Measurements from ENCODE around the gene RASGRF1. TPM values are rescaled to one million over a fixed set of nuclear protein-coding genes. Genes with fewer than 3 reads are reported as not detected.
"Not testable (repeated sequence)": the region's sequence is repeated elsewhere in the genome, so short reads cannot be mapped to it uniquely, and the experiment has no call there.

RASGRF1 gene
- total RNA-seq, 2 experiments from 2014 or later = not detected

- DNase-seq = no peak
- Mint-ChIP-seq H3K36me3 (ENCODE audit: low read depth) (no peaks in the 10 kb centered on the region), H3K27me3 (ENCODE audit: low read depth) (no peaks in the 10 kb centered on the region), H3K4me1 (ENCODE audit: low read depth) (no peaks in the 10 kb centered on the region), H3K27ac (no peak overlapping the region), H3K9me3 (no peaks in the 10 kb centered on the region), H3K4me3 (no peak overlapping the region)
- CTCF ChIA-PET = no interaction called here
- intact Hi-C loops (cut with micrococcal nuclease) = no loop called here
These were observed 159.8 kb downstream of the RASGRF1 start for GRCh38 chr15:78930577-78931388.

- no peaks in the 10 kb centered on the region for H3K27me3 Mint-ChIP-seq (ENCODE audit: low read depth)
- intact Hi-C loops (cut with micrococcal nuclease) = no loop called here
- no peaks in the 10 kb centered on the region for H3K36me3 Mint-ChIP-seq (ENCODE audit: low read depth)
- H3K4me1 Mint-ChIP-seq (ENCODE audit: low read depth) = no peaks in the 10 kb centered on the region
- CTCF ChIA-PET = no interaction called here
- no peak overlapping the region for H3K4me3 Mint-ChIP-seq
- DNase-seq = no peak
- no peak overlapping the region for H3K27ac Mint-ChIP-seq
- no peaks in the 10 kb centered on the region for H3K9me3 Mint-ChIP-seq
These were observed 160.9 kb downstream of the RASGRF1 start for GRCh38 chr15:78929536-78930264.

GRCh38 chr15:78928616-78929093, 161.9 kb downstream of the RASGRF1 start:
- intact Hi-C loops (cut with micrococcal nuclease) = no loop called here
- no peak overlapping the region for H3K27ac Mint-ChIP-seq
- H3K27me3 Mint-ChIP-seq (ENCODE audit: low read depth) = no peaks in the 10 kb centered on the region
- CTCF ChIA-PET = interaction anchor here (0.5 to 0.6 kb wide), 2 partner anchors 27 to 615 kb away, joined by 3 read pairs; no protein-coding TSS in a partner anchor
- no peak for DNase-seq
- H3K9me3 Mint-ChIP-seq = no peaks in the 10 kb centered on the region
- no peaks in the 10 kb centered on the region for H3K4me1 Mint-ChIP-seq (ENCODE audit: low read depth)
- no peaks in the 10 kb centered on the region for H3K36me3 Mint-ChIP-seq (ENCODE audit: low read depth)
- H3K4me3 Mint-ChIP-seq = no peak overlapping the region

GRCh38 chr15:78928176-78928575, 162.4 kb downstream of the RASGRF1 start:
- H3K27me3 Mint-ChIP-seq (ENCODE audit: low read depth); H3K4me1 Mint-ChIP-seq (ENCODE audit: low read depth); H3K9me3 Mint-ChIP-seq; DNase-seq; H3K36me3 Mint-ChIP-seq (ENCODE audit: low read depth); intact Hi-C loops (cut with micrococcal nuclease); H3K4me3 Mint-ChIP-seq; H3K27ac Mint-ChIP-seq: not testable (repeated sequence)
- CTCF ChIA-PET = interaction anchor here (0.6 kb wide), 1 partner anchor 615 kb away, joined by 3 read pairs; no protein-coding TSS in a partner anchor

GRCh38 chr15:78927077-78927790, 163.3 kb downstream of the RASGRF1 start:
- no peaks in the 10 kb centered on the region for H3K9me3 Mint-ChIP-seq
- no peaks in the 10 kb centered on the region for H3K27me3 Mint-ChIP-seq (ENCODE audit: low read depth)
- no peak for DNase-seq
- no peak overlapping the region for H3K4me3 Mint-ChIP-seq
- H3K4me1 Mint-ChIP-seq (ENCODE audit: low read depth) = no peaks in the 10 kb centered on the region
- H3K27ac Mint-ChIP-seq = peak overlapping the region; percentile 6
- intact Hi-C loops (cut with micrococcal nuclease) = no loop called here
- CTCF ChIA-PET = interaction anchor here (1.2 kb wide), 1 partner anchor 19 kb away, joined by 3 read pairs; no protein-coding TSS in a partner anchor
- H3K36me3 Mint-ChIP-seq (ENCODE audit: low read depth) = peaks cover 1% of the 10 kb centered on the region

- Mint-ChIP-seq H3K27me3 (ENCODE audit: low read depth) (no peaks in the 10 kb centered on the region), H3K27ac (no peak overlapping the region), H3K36me3 (ENCODE audit: low read depth) (peaks cover 10% of the 10 kb centered on the region), H3K4me3 (no peak overlapping the region), H3K9me3 (no peaks in the 10 kb centered on the region), H3K4me1 (ENCODE audit: low read depth) (no peaks in the 10 kb centered on the region)
- intact Hi-C loops (cut with micrococcal nuclease) = no loop called here
- DNase-seq = no peak
- CTCF ChIA-PET = interaction anchor here (1.2 kb wide), 1 partner anchor 21 kb away, joined by 3 read pairs; no protein-coding TSS in a partner anchor
These were observed 164.4 kb downstream of the RASGRF1 start for GRCh38 chr15:78925956-78926743.

GRCh38 chr15:78925076-78925624, 165.4 kb downstream of the RASGRF1 start:
- DNase-seq = no peak
- no peak overlapping the region for H3K4me3 Mint-ChIP-seq
- no peaks in the 10 kb centered on the region for H3K27me3 Mint-ChIP-seq (ENCODE audit: low read depth)
- H3K4me1 Mint-ChIP-seq (ENCODE audit: low read depth) = no peaks in the 10 kb centered on the region
- peaks cover 12% of the 10 kb centered on the region for H3K36me3 Mint-ChIP-seq (ENCODE audit: low read depth)
- CTCF ChIA-PET = interaction anchor here (0.6 to 0.8 kb wide), 2 partner anchors 116 to 260 kb away, joined by 3 read pairs; no protein-coding TSS in a partner anchor
- H3K9me3 Mint-ChIP-seq = no peaks in the 10 kb centered on the region
- intact Hi-C loops (cut with micrococcal nuclease) = no loop called here
- no peak overlapping the region for H3K27ac Mint-ChIP-seq

GRCh38 chr15:78923480-78924360, 166.9 kb downstream of the RASGRF1 start:
- Mint-ChIP-seq H3K4me1 (ENCODE audit: low read depth) (no peaks in the 10 kb centered on the region), H3K27ac (no peak overlapping the region), H3K4me3 (no peak overlapping the region), H3K36me3 (ENCODE audit: low read depth) (peaks cover 15% of the 10 kb centered on the region), H3K9me3 (no peaks in the 10 kb centered on the region), H3K27me3 (ENCODE audit: low read depth) (no peaks in the 10 kb centered on the region)
- CTCF ChIA-PET = interaction anchor here (0.8 to 1.7 kb wide), 2 partner anchors 15 to 262 kb away, joined by 3 to 5 read pairs; no protein-coding TSS in a partner anchor
- DNase-seq = no peak
- intact Hi-C loops (cut with micrococcal nuclease) = no loop called here

- no peaks in the 10 kb centered on the region for H3K9me3 Mint-ChIP-seq
- peaks cover 15% of the 10 kb centered on the region for H3K36me3 Mint-ChIP-seq (ENCODE audit: low read depth)
- no peak for DNase-seq
- intact Hi-C loops (cut with micrococcal nuclease) = no loop called here
- CTCF ChIA-PET = interaction anchor here (1.7 kb wide), 1 partner anchor 14 kb away, joined by 5 read pairs; no protein-coding TSS in a partner anchor
- no peaks in the 10 kb centered on the region for H3K4me1 Mint-ChIP-seq (ENCODE audit: low read depth)
- no peak overlapping the region for H3K4me3 Mint-ChIP-seq
- no peak overlapping the region for H3K27ac Mint-ChIP-seq
- no peaks in the 10 kb centered on the region for H3K27me3 Mint-ChIP-seq (ENCODE audit: low read depth)
These were observed 167.6 kb downstream of the RASGRF1 start for GRCh38 chr15:78923015-78923414.

- CTCF ChIA-PET = interaction anchor here (1.7 kb wide), 1 partner anchor 14 kb away, joined by 5 read pairs; no protein-coding TSS in a partner anchor
- no peaks in the 10 kb centered on the region for H3K4me1 Mint-ChIP-seq (ENCODE audit: low read depth)
- no peak overlapping the region for H3K4me3 Mint-ChIP-seq
- peaks cover 17% of the 10 kb centered on the region for H3K36me3 Mint-ChIP-seq (ENCODE audit: low read depth)
- no peaks in the 10 kb centered on the region for H3K27me3 Mint-ChIP-seq (ENCODE audit: low read depth)
- no peak for DNase-seq
- no peak overlapping the region for H3K27ac Mint-ChIP-seq
- intact Hi-C loops (cut with micrococcal nuclease) = no loop called here
- no peaks in the 10 kb centered on the region for H3K9me3 Mint-ChIP-seq
These were observed 168.1 kb downstream of the RASGRF1 start for GRCh38 chr15:78922527-78922926.
